GM19438 (cell line): Measurements from ENCODE around the gene CFAP53.
A peak's percentile ranks its signal among the peaks of the same experiment; 100 is the strongest.

ENCODE experiments used
- ATAC-seq: cut with Tn5 transposase; IDR thresholded peaks from one replicate; pipeline ENCODE4 v1.9.1; 2021; ENCODE audit warnings: low read depth; ENCODE audit not compliant: unreplicated experiment

The CFAP53 gene

GRCh38 chr18:50196261-50196660 lies 70.0 kb downstream of the CFAP53 start:
- ATAC-seq: no peak

GRCh38 chr18:50195689-50196088 lies 70.6 kb downstream of the CFAP53 start:
- ATAC-seq: no peak

GRCh38 chr18:50194631-50195532 lies 71.4 kb downstream of the CFAP53 start, which contains the start of gene MYO5B:
MYO5B (minus strand) TSS chr18:50195147; CDS start chr18:50194793, 354 bp downstream.
- peak; percentile 66 for ATAC-seq

DNA sequence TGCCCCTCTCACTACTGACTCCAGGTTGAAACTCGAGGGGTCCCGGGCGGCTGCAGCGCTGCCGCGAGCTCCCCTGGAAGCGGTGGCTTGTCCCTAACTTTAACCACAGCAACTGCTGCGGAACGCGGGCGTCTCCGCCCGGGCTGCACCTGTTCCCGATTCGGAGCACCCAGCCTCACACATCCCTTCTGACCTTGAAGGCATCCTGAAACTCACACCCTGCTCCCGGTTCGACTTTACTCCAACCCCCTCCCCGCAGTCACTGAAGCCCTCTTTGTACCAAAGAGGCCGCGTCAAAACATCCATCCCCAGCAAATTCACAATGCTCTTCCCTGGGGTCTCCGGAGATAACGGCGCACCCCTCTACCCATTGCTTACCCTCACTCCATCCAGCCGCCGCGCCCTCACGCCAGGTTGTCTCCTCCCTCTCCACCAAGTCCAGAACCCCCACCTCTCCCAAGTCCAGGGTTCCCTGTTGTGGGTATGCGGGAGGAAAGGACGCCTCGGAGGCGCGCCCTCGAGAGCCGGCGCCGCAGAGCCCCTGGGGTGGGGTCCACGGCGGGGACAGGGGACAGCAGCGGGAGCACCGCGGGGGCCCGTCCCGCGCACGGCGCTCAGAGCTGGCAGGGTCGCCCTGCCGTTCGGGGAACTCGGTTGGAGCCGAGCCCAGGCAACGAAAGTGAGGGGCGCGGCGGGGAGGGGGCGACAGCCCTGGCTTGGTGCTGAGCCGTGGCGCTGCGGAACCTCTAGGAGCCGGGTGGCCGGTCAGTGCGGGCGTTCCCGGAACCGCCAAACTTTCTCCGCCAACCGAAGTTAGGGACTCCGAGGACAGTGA lies 72.3 kb downstream of the CFAP53 start:
- ATAC-seq: no peak

- no peak for ATAC-seq
These were observed 73.1 kb downstream of the CFAP53 start for GRCh38 chr18:50192995-50193795.

GRCh38 chr18:50190926-50191325 lies 75.4 kb downstream of the CFAP53 start:
- ATAC-seq: no peak

- no peak for ATAC-seq
These were observed 76.1 kb downstream of the CFAP53 start for GRCh38 chr18:50190236-50190635.

DNA sequence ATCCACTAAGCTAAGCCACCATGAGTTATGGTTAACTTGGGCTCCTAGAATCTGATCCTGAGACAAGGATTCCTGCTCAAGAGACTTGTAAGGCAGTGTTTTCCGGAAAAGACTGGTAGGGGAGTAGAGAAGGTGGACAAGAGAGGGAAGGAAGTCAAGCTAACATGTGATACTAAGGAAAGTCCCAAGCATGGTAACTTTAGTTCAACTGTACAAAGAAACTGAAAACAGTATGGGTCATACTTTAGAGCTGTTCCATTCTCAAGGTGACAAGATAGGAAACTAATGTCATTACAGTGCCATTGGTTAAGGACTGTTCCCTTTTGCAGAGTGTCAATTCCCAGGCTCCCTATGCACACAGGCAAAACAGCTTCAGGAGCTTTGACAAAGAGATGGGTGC lies 77.1 kb downstream of the CFAP53 start:
- no peak for ATAC-seq

DNA sequence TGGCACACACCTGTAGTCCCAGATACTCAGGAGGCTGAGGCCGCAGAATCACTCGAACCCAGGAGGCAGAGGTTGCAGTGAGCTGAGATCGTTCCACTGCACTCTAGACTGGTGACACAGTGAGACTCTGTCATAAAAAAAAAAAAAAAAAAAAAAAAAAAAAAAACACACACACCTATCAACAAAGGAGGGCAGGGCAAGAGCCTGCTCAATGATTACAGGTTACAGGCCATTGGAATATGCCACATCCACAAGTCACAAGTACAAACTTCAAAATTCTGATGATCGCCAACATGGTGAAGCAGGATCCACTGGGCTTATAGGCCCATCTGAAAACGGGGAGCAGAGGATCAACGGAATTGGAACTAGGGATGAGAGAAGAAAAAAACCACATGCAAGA lies 77.6 kb downstream of the CFAP53 start:
- ATAC-seq: no peak

GRCh38 chr18:50187659-50188058 lies 78.6 kb downstream of the CFAP53 start:
- no peak for ATAC-seq

- no peak for ATAC-seq
These were observed 79.9 kb downstream of the CFAP53 start for GRCh38 chr18:50186385-50186784.

- no peak for ATAC-seq
These were observed 82.7 kb downstream of the CFAP53 start for GRCh38 chr18:50183556-50183955.

DNA sequence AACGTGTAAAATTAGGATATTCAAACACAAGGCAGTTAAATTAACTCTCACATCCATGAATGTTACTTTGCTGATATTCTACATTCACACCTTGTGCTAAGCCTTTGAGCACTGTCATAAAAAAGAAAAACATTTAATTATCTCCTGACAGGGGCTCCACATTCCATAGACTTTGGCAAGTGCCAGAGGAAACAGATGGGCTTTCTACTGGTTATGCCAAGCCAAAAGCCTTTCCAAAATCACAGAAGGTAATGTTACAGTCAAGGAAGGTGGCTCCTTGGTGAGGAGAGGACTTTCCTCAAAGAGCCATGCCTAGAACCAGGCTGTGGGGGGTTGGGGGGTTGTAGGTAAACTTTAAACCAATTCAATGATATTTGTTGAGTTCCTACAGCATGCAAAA lies 83.8 kb downstream of the CFAP53 start:
- ATAC-seq: no peak

DNA sequence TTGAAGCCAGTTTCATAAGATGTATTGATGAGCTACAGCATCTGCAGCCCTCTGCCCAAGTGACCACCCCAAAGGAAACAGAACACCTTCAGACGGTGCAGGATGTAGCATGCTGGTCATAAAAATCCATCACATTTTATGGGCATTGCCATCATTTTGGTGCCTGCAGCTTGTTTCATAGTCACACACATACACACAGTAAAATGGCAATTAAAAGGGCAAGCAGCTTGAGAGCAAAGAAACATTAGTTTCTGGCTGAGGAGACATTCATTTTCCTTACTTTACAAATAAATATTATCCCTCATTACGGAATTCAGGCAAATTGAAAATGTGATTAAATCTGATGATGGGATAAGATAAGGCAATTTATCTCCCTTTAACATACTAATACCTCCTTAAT lies 84.7 kb downstream of the CFAP53 start:
- no peak for ATAC-seq

GRCh38 chr18:50179465-50179864 lies 86.8 kb downstream of the CFAP53 start:
- ATAC-seq: no peak

GRCh38 chr18:50177294-50177992 lies 88.9 kb downstream of the CFAP53 start:
- ATAC-seq: no peak
